ENCODE results near the gene BCAR3.

DNA sequence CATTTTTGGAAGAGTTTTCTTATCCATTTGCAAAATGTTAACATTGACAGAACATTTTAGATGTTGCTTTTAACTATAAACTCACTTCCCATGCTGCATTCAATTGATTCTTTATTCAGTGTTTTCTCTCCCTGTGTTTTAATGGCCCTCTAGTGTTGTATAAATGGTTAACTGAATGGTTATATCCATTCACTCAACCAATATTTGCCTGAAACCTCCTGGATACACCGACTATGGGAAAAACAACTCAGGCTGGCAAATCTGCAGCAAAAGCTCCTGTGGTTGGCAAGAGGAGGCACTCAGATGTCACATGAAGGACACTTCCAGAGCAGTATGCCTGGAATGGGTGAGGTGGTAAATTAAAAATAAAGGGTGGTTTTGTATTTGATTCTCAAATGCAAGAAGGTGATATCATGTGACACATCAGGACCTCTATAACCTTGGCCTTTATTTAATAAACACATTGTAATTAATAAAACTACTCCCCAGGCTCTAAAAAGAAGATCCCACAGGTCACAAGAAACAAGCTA is 107.6 kb downstream of the BCAR3 start:
- TF ChIP-seq, protein P1, sequence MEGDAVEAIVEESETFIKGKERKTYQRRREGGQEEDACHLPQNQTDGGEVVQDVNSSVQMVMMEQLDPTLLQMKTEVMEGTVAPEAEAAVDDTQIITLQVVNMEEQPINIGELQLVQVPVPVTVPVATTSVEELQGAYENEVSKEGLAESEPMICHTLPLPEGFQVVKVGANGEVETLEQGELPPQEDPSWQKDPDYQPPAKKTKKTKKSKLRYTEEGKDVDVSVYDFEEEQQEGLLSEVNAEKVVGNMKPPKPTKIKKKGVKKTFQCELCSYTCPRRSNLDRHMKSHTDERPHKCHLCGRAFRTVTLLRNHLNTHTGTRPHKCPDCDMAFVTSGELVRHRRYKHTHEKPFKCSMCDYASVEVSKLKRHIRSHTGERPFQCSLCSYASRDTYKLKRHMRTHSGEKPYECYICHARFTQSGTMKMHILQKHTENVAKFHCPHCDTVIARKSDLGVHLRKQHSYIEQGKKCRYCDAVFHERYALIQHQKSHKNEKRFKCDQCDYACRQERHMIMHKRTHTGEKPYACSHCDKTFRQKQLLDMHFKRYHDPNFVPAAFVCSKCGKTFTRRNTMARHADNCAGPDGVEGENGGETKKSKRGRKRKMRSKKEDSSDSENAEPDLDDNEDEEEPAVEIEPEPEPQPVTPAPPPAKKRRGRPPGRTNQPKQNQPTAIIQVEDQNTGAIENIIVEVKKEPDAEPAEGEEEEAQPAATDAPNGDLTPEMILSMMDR (IDR thresholded peaks at IDR 0.05) = no peak
- TF ChIP-seq POLR2AphosphoS5 (IDR thresholded peaks at IDR 0.05) = no peak
- TF ChIP-seq POLR2A (IDR thresholded peaks at IDR 0.05) = no peak
- TF ChIP-seq EP300 (IDR thresholded peaks at IDR 0.05) = no peak
